GM12801 (cell line): ENCODE measurements around the gene RTF1.

Experiments
- CTCF ChIP-seq: IDR thresholded peaks from one replicate; pipeline ENCODE4 v1.5.1; 2011; ENCODE audit warnings: control low read depth; ENCODE audit not compliant: insufficient read length; ENCODE audit errors: extremely low read depth

RTF1 gene

GRCh38 chr15:41499109-41499851 lies 82.4 kb downstream of the RTF1 start:
- TF ChIP-seq CTCF, result no peak

- no peak for TF ChIP-seq CTCF
Measured at GRCh38 chr15:41501191-41501917, 84.5 kb downstream of the RTF1 start.

GRCh38 chr15:41501931-41502794 lies 85.3 kb downstream of the RTF1 start:
- no peak for TF ChIP-seq CTCF

- no peak for TF ChIP-seq CTCF
Measured at GRCh38 chr15:41502795-41503668, 86.1 kb downstream of the RTF1 start.

- TF ChIP-seq CTCF, result no peak
Measured at GRCh38 chr15:41503669-41504010, 86.7 kb downstream of the RTF1 start.

- no peak for TF ChIP-seq CTCF
Measured at GRCh38 chr15:41504751-41505492, 88.0 kb downstream of the RTF1 start.
